Measurements from ENCODE around the gene POLE. TPM values are rescaled to one million over a fixed set of nuclear protein-coding genes. Genes with fewer than 3 reads are reported as not detected.

The POLE gene
- total and polyA plus RNA-seq, 9 of the 15 experiments (the other 6 are each of a cell fraction or from before 2014, with no cell fraction given) = 2.4 to 154 (median 49.6) TPM

- TF ChIP-seq E2F6 (IDR thresholded peaks at IDR 0.05; ENCODE audit: borderline replicate concordance in 1 of 2, extremely low read depth in 1 of 2, insufficient read depth in 1 of 2, insufficient read length in 1 of 2, low read depth in 1 of 2, low read length in 1 of 2, poor library complexity in 1 of 2, severe bottlenecking in 1 of 2) (peak; percentile 85 to 93), DIDO1 (tag; IDR thresholded peaks at IDR 0.05; ENCODE audit: low read depth) (peak; percentile 28; the same call in 1 of the 2 replicates), ELF2 (CRISPR knock-in tag; IDR thresholded peaks at IDR 0.05) (peak; percentile 80), SPI1 (IDR thresholded peaks at IDR 0.05; ENCODE audit: borderline replicate concordance, low read depth, low read length) (peak; percentile 52; the same call in 1 of the 2 replicates), SRF (CRISPR knock-in tag; IDR thresholded peaks at IDR 0.05) (no peak; a peak in 1 of 4 replicates), CGGBP1 (CRISPR knock-in tag; IDR thresholded peaks at IDR 0.05) (no peak)
- TF ChIP-seq, protein P1, sequence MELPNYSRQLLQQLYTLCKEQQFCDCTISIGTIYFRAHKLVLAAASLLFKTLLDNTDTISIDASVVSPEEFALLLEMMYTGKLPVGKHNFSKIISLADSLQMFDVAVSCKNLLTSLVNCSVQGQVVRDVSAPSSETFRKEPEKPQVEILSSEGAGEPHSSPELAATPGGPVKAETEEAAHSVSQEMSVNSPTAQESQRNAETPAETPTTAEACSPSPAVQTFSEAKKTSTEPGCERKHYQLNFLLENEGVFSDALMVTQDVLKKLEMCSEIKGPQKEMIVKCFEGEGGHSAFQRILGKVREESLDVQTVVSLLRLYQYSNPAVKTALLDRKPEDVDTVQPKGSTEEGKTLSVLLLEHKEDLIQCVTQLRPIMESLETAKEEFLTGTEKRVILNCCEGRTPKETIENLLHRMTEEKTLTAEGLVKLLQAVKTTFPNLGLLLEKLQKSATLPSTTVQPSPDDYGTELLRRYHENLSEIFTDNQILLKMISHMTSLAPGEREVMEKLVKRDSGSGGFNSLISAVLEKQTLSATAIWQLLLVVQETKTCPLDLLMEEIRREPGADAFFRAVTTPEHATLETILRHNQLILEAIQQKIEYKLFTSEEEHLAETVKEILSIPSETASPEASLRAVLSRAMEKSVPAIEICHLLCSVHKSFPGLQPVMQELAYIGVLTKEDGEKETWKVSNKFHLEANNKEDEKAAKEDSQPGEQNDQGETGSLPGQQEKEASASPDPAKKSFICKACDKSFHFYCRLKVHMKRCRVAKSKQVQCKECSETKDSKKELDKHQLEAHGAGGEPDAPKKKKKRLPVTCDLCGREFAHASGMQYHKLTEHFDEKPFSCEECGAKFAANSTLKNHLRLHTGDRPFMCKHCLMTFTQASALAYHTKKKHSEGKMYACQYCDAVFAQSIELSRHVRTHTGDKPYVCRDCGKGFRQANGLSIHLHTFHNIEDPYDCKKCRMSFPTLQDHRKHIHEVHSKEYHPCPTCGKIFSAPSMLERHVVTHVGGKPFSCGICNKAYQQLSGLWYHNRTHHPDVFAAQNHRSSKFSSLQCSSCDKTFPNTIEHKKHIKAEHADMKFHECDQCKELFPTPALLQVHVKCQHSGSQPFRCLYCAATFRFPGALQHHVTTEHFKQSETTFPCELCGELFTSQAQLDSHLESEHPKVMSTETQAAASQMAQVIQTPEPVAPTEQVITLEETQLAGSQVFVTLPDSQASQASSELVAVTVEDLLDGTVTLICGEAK (IDR thresholded peaks at IDR 0.05) = peak; percentile 95
- TF ChIP-seq, protein P1 (CRISPR knock-in tag; IDR thresholded peaks at IDR 0.05) = no peak
- TF ChIP-seq, protein P2, sequence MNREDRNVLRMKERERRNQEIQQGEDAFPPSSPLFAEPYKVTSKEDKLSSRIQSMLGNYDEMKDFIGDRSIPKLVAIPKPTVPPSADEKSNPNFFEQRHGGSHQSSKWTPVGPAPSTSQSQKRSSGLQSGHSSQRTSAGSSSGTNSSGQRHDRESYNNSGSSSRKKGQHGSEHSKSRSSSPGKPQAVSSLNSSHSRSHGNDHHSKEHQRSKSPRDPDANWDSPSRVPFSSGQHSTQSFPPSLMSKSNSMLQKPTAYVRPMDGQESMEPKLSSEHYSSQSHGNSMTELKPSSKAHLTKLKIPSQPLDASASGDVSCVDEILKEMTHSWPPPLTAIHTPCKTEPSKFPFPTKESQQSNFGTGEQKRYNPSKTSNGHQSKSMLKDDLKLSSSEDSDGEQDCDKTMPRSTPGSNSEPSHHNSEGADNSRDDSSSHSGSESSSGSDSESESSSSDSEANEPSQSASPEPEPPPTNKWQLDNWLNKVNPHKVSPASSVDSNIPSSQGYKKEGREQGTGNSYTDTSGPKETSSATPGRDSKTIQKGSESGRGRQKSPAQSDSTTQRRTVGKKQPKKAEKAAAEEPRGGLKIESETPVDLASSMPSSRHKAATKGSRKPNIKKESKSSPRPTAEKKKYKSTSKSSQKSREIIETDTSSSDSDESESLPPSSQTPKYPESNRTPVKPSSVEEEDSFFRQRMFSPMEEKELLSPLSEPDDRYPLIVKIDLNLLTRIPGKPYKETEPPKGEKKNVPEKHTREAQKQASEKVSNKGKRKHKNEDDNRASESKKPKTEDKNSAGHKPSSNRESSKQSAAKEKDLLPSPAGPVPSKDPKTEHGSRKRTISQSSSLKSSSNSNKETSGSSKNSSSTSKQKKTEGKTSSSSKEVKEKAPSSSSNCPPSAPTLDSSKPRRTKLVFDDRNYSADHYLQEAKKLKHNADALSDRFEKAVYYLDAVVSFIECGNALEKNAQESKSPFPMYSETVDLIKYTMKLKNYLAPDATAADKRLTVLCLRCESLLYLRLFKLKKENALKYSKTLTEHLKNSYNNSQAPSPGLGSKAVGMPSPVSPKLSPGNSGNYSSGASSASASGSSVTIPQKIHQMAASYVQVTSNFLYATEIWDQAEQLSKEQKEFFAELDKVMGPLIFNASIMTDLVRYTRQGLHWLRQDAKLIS (CRISPR knock-in tag; IDR thresholded peaks at IDR 0.05) = no peak
Measured at GRCh38 chr12:132710405-132711079, 23.4 kb upstream of the POLE start, which contains the start of gene PGAM5 (continued).
